Rectal smooth muscle tissue (tissue), 1 donor: ENCODE measurements around the gene DLG2.

Experiments
- H3K27ac ChIP-seq: one replicate; pipeline ENCODE4 v1.7.0; 2013; ENCODE audit warnings: low read depth, low read length, inconsistent platforms
- H3K27me3 ChIP-seq: one replicate; pipeline ENCODE4 v1.7.0; 2013; ENCODE audit warnings: low read length; ENCODE audit not compliant: control insufficient read depth, insufficient read depth
- H3K36me3 ChIP-seq: one replicate; pipeline ENCODE4 v1.7.0; 2013; ENCODE audit warnings: low read length; ENCODE audit not compliant: control insufficient read depth, insufficient read depth
- H3K4me1 ChIP-seq: one replicate; pipeline ENCODE4 v1.7.0; 2013; ENCODE audit warnings: low read length; ENCODE audit not compliant: control insufficient read depth, insufficient read depth
- H3K4me3 ChIP-seq: one replicate; pipeline ENCODE4 v1.7.0; 2013; ENCODE audit warnings: low read length
- H3K9ac ChIP-seq: one replicate; pipeline ENCODE4 v1.7.0; 2013; ENCODE audit warnings: low read length

Gene DLG2

DNA sequence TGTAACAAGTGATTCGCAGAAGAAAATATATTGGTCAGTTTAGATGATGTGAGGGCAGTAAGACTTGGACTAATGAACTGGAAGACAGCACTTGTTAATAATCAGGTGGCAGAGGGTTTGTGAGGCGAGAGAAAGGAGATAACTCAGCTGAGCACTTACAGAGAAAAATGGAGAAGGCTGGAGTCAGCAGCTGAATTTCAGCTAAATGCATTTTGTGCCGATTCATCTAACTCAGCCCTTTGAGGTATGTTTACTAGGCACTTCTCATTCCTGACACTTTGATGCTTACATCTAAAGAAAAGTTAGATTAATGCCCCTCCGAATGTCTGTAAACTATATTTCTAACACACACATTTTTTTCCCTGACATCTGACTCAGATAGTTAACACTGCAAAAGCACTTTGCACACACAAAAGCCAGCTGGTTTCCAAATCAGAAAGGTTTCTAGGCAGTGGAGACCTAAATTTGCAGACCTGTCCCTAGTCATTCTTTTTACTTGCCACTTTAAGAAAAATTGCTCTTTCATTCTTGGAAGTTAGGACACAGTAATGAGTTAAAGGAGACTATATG is 1481.4 kb downstream of the DLG2 start:
- Histone ChIP-seq H3K4me1 (no peaks in the 10 kb centered on the region), H3K9ac (no peak overlapping the region)

DNA sequence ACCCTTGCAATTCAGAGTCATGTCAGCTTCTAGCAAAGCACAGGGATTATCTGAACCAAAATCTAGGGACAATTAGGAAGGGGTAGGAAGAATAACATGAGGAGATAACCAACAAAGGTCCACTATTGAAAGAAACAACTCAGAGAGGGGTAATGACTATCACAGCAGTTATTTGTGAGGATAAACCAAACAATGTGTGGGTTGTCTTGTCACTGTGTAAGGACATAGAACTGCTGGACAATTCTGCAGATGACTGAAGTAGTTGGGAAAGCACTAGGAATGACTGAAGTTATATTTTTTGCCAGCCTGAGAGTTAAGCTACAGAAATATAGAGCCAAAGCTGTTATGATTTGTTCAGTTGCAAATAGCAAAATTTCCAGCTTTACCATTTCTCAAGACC is 1482.6 kb downstream of the DLG2 start:
- Histone ChIP-seq H3K27ac (no peak overlapping the region), H3K36me3 (no peaks in the 10 kb centered on the region), H3K27me3 (no peaks in the 10 kb centered on the region), H3K4me3 (no peak overlapping the region), H3K9ac (no peak overlapping the region), H3K4me1 (no peaks in the 10 kb centered on the region)

More for the DNA sequence above, 1481.4 kb downstream of the DLG2 start:
- no peaks in the 10 kb centered on the region for H3K27me3 ChIP-seq
- no peaks in the 10 kb centered on the region for H3K36me3 ChIP-seq
- no peak overlapping the region for H3K4me3 ChIP-seq
- no peak overlapping the region for H3K27ac ChIP-seq

DNA sequence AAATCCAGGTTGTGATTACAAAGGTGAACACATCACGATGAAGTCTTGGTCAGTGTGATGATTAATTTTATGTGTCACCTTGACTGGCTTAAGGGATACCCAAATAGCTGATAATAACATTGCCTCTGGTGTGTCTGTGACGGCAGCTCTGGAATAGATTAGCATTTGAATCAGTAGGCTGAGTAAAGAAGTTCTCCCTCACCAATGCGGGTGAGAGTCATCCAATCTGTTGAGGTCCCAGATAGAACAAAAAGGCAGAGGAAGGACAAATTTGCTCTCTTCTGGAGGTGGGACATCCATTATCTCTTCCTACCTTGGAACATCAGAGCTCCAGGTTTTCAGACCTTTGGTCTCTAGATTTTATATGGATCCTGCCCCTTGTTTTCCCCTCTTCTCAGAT is 1484.7 kb downstream of the DLG2 start:
- Histone ChIP-seq H3K27ac (no peak overlapping the region), H3K9ac (no peak overlapping the region), H3K4me3 (no peak overlapping the region), H3K36me3 (no peaks in the 10 kb centered on the region), H3K27me3 (no peaks in the 10 kb centered on the region), H3K4me1 (no peaks in the 10 kb centered on the region)

GRCh38 chr11:84140386-84141169 is 1486.6 kb downstream of the DLG2 start:
- H3K36me3 ChIP-seq: no peaks in the 10 kb centered on the region

DNA sequence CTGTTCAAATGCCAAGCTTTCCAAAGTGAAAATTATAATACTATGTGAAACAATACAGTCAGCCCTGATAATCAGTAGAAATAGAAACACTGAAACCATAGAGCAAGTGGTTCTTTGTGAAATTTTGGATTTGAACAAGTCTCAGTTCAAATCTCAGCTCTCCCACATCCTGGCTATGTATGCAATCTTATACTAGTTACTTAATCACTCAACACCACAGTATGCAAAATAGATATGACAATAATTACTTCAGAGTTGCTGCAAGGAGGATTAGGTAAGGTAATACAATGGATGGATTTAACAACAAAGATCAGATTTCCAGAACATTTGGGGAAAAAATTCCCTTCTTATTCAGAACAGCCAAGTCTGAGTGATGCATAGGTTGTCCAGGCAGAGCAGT is 1489.2 kb downstream of the DLG2 start:
- no peak overlapping the region for H3K9ac ChIP-seq
- H3K4me3 ChIP-seq: no peak overlapping the region
- H3K36me3 ChIP-seq: no peaks in the 10 kb centered on the region
- H3K4me1 ChIP-seq: no peaks in the 10 kb centered on the region
- no peak overlapping the region for H3K27ac ChIP-seq
- H3K27me3 ChIP-seq: no peaks in the 10 kb centered on the region

More at GRCh38 chr11:84140386-84141169, 1486.6 kb downstream of the DLG2 start:
- H3K27ac ChIP-seq: no peak overlapping the region
- H3K4me3 ChIP-seq: no peak overlapping the region
- no peaks in the 10 kb centered on the region for H3K27me3 ChIP-seq
- no peaks in the 10 kb centered on the region for H3K4me1 ChIP-seq
- no peak overlapping the region for H3K9ac ChIP-seq

DNA sequence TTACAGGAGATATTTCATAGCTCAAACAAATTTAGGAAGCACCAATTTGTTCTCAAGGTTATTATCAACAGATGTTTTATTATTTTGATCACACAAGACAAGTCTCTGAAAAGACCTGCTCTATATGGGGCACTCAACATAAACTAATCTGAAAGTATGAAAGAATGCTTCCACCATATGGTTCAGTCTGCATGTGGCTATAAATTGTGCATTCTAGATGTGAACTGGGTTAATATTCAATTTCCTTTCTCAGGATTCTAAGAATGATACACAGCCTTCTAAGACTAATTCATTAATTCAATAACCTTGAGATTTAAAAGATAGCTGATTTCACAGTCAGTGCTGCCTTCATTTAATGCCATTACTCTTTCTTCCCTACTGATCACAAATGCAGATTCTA is 1489.6 kb downstream of the DLG2 start:
- H3K4me3 ChIP-seq: no peak overlapping the region
- H3K27ac ChIP-seq: no peak overlapping the region
- H3K36me3 ChIP-seq: no peaks in the 10 kb centered on the region
- H3K4me1 ChIP-seq: no peaks in the 10 kb centered on the region
- H3K9ac ChIP-seq: no peak overlapping the region
- H3K27me3 ChIP-seq: no peaks in the 10 kb centered on the region

GRCh38 chr11:84136926-84137325 is 1490.2 kb downstream of the DLG2 start:
- Histone ChIP-seq H3K27ac (no peak overlapping the region), H3K4me1 (no peaks in the 10 kb centered on the region), H3K27me3 (no peaks in the 10 kb centered on the region), H3K4me3 (no peak overlapping the region), H3K36me3 (no peaks in the 10 kb centered on the region), H3K9ac (no peak overlapping the region)

DNA sequence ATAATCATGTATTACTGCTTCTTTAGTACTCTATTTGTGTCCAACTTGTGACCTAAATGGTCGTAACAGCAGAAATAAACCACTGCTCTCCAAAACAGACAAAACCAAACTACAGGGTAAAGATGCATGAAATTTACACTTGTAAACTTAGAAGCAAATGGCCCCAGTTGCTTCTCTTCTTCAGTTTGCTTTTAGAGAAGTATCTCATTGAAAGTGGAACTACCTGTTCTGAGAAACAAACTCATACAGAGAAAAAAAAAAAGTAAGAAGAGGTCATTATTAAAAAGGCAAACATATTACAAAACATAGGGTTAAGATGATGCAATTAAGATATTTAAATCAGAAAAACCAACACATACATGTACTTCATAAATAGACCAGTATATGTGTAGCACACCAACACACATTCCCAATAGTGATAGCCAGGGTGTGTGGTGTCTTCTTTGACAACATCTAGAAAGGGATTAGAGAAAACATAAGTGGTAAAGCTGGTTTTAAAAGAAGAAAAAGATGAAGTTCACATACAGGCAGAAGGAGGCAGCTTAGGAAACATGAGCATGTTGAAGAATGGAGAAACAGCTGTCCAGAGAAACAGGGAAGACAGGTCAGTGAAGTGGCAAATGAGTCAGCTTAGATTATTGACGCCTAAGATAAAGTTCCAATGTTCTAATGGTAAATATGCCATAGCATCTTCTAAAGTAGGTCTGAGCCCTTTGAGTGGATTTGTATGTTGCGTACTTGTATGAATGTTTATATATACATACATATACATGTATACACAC is 1496.3 kb downstream of the DLG2 start:
- Histone ChIP-seq H3K27me3 (no peaks in the 10 kb centered on the region), H3K9ac (no peak overlapping the region), H3K4me3 (no peak overlapping the region), H3K27ac (no peak overlapping the region), H3K36me3 (no peaks in the 10 kb centered on the region), H3K4me1 (no peaks in the 10 kb centered on the region)

GRCh38 chr11:84129961-84130576 is 1497.1 kb downstream of the DLG2 start:
- Histone ChIP-seq H3K27me3 (no peaks in the 10 kb centered on the region), H3K27ac (no peak overlapping the region), H3K9ac (no peak overlapping the region)

DNA sequence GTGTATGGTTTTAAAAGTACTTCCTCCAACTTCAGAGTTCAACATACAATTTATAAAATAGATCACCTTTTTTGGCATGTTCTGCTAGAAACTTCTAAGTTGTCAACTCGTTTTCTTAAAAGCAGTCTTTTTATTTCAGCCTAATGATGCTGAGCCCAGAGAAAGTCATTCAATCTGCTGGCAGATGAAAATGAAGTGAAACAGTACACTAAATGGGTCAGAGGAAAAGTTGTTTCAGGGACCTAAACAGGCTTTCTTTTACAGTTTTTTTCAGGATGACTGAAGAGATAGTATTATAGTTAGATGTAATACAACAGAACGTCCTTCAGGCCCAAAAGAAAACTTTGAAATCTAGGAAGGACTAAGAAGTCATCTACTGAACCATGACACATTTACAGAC is 1498.3 kb downstream of the DLG2 start:
- Histone ChIP-seq H3K27ac (no peak overlapping the region), H3K36me3 (no peaks in the 10 kb centered on the region), H3K4me3 (no peak overlapping the region), H3K27me3 (no peaks in the 10 kb centered on the region), H3K9ac (no peak overlapping the region), H3K4me1 (no peaks in the 10 kb centered on the region)

More at GRCh38 chr11:84129961-84130576, 1497.1 kb downstream of the DLG2 start:
- Histone ChIP-seq H3K4me1 (no peaks in the 10 kb centered on the region), H3K36me3 (no peaks in the 10 kb centered on the region), H3K4me3 (no peak overlapping the region)

GRCh38 chr11:84117394-84117793 is 1509.8 kb downstream of the DLG2 start:
- no peaks in the 10 kb centered on the region for H3K27me3 ChIP-seq
- H3K4me3 ChIP-seq: no peak overlapping the region
- no peaks in the 10 kb centered on the region for H3K36me3 ChIP-seq
- H3K27ac ChIP-seq: no peak overlapping the region
- no peaks in the 10 kb centered on the region for H3K4me1 ChIP-seq
- H3K9ac ChIP-seq: no peak overlapping the region

GRCh38 chr11:84106541-84106940 is 1520.6 kb downstream of the DLG2 start:
- no peaks in the 10 kb centered on the region for H3K4me1 ChIP-seq
- no peaks in the 10 kb centered on the region for H3K27me3 ChIP-seq
- no peak overlapping the region for H3K9ac ChIP-seq
- H3K27ac ChIP-seq: no peak overlapping the region
- H3K36me3 ChIP-seq: no peaks in the 10 kb centered on the region
- no peak overlapping the region for H3K4me3 ChIP-seq
